Activated T-cell treated with anti-CD3 and anti-CD28 coated beads, Interleukin-2, amount 50 U/mL, for 4 hours (primary cell): ENCODE measurements around the gene PROSER2. TPM values are rescaled to one million over a fixed set of nuclear protein-coding genes. Genes with fewer than 3 reads are reported as not detected.
A peak's percentile ranks its signal among the peaks of the same experiment; 100 is the strongest.

ENCODE experiments used
- ATAC-seq, 2 donors: fragments of 200-7000 bp; cut with Tn5 transposase; one replicate each; pipeline ENCODE4 v1.10.0; 2021
- DNase-seq: peaks from one replicate; pipeline ENCODE4 v3.0.0-alpha.2; 2020
- H3K27me3 Mint-ChIP-seq: one replicate; pipeline ENCODE4 v1.8.0; 2021; ENCODE audit warnings: low read depth, mixed read lengths
- H3K36me3 Mint-ChIP-seq: one replicate; pipeline ENCODE4 v1.8.0; 2022; ENCODE audit warnings: mixed read lengths; ENCODE audit not compliant: insufficient read depth
- H3K4me1 Mint-ChIP-seq: one replicate; pipeline ENCODE4 v1.8.0; 2021; ENCODE audit warnings: low read depth, mixed read lengths
- H3K4me3 Mint-ChIP-seq: one replicate; pipeline ENCODE4 v1.8.0; 2021; ENCODE audit warnings: mild to moderate bottlenecking, moderate library complexity, mixed read lengths
- H3K9me3 Mint-ChIP-seq: one replicate; pipeline ENCODE4 v1.8.0; 2021; ENCODE audit warnings: mixed read lengths
- total RNA-seq, 3 donors: library from RNA; stranded (reverse); gene quantifications; one replicate each; pipeline ENCODE4 v1.2.1, GENCODE V29; 2021

PROSER2 gene
- total RNA-seq, 3 donors from 2014 or later = 0.76 to 3.5 (median 1.9) TPM

DNA sequence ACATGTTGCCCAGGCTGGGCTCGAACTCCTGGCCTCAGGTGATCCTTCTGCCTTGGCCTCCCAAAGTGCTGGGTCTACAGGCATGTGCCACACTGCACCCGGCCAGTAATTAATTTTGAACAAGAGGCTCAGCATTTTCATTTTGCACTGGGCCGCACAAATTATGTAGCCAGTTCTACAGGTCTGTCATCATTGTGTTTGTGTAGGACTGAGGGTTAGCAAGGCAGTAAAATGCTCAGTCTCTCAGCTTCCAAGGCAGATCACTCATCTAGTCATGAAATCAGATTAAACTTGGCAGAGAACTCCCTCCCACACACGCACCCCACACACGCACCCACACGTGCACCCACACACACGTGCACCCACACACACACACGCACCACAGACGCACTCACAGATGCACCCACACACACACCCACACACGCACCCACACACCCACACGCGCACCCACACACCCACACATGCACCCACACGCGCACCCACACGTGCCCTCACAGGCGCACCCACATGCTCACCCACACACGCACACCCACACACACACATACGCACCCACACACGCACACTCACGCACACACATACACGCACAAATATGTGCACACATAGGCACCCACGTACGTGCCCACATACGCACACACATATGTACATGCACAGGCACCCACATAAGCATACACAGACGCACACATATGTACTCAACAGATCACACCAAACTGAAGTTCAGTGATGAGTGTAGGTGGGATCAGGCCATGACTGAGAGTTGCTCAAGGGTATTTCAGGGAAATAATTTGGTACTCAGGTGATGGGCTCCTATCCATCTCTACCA lies 27.8 kb upstream of the PROSER2 start:
- Mint-ChIP-seq H3K27me3 (no peaks in the 10 kb centered on the region), H3K4me3 (no peak overlapping the region), H3K9me3 (peaks cover 3% of the 10 kb centered on the region), H3K36me3 (no peaks in the 10 kb centered on the region), H3K4me1 (no peaks in the 10 kb centered on the region)
- no peak for ATAC-seq
- DNase-seq = peak; percentile 7

DNA sequence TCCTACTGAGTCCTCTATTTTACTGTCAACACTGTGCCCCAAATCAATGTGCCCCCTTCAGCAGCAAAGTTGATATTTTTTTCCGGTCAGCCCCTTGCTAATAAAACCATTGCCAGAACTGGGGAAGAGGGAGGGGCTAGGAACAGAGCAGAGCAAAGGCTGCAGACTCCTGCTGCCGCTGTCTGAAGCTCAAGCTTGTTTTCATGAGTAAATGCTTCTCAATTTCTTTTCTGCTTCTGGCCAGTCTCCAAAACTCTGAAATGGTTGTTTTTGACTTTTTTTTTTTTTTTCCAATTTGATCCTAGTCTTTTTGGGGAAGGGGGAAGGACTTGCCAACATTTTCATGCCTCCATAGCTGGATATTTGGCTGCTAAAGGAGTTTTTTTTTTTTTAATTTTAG lies 26.7 kb upstream of the PROSER2 start:
- H3K4me3 Mint-ChIP-seq = no peak overlapping the region
- no peaks in the 10 kb centered on the region for H3K4me1 Mint-ChIP-seq
- DNase-seq = no peak
- H3K9me3 Mint-ChIP-seq = peaks cover 3% of the 10 kb centered on the region
- no peaks in the 10 kb centered on the region for H3K36me3 Mint-ChIP-seq
- no peak for ATAC-seq
- H3K27me3 Mint-ChIP-seq = no peaks in the 10 kb centered on the region

DNA sequence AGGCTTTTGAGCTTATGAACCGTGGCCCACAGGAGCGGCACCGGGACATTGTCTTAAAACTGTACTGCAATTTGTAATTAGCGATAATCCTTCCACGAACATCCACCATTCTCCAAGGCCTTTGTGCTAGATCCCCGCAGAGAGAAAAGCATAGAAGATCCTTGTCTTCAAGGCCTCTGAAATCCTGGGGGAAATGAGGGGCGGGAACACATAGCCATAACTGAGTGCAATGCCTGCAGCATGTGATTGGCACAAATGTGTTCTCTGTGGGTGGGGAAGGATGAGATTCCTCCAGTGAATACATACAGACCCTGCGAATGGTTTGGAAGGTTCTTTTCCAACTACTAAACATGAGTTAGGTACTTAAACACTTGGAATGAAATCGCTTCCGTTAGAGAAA lies 25.9 kb upstream of the PROSER2 start:
- Mint-ChIP-seq H3K4me3 (no peak overlapping the region), H3K4me1 (no peaks in the 10 kb centered on the region)
- no peak for ATAC-seq

GRCh38 chr10:11797847-11798633 lies 25.1 kb upstream of the PROSER2 start:
- ATAC-seq = no peak
- no peaks in the 10 kb centered on the region for H3K4me1 Mint-ChIP-seq
- no peaks in the 10 kb centered on the region for H3K36me3 Mint-ChIP-seq
- H3K9me3 Mint-ChIP-seq = peaks cover 3% of the 10 kb centered on the region
- H3K27me3 Mint-ChIP-seq = peaks cover 3% of the 10 kb centered on the region
- H3K4me3 Mint-ChIP-seq = no peak overlapping the region
- no peak for DNase-seq

More for the DNA sequence above, 25.9 kb upstream of the PROSER2 start:
- no peaks in the 10 kb centered on the region for H3K27me3 Mint-ChIP-seq
- peaks cover 3% of the 10 kb centered on the region for H3K9me3 Mint-ChIP-seq
- H3K36me3 Mint-ChIP-seq = no peaks in the 10 kb centered on the region
- no peak for DNase-seq

- Mint-ChIP-seq H3K9me3 (peaks cover 3% of the 10 kb centered on the region), H3K4me1 (no peaks in the 10 kb centered on the region), H3K27me3 (peaks cover 3% of the 10 kb centered on the region), H3K4me3 (no peak overlapping the region), H3K36me3 (no peaks in the 10 kb centered on the region)
- ATAC-seq (no peak), DNase-seq (no peak)
Measured at GRCh38 chr10:11798845-11799735, 24.1 kb upstream of the PROSER2 start.

DNA sequence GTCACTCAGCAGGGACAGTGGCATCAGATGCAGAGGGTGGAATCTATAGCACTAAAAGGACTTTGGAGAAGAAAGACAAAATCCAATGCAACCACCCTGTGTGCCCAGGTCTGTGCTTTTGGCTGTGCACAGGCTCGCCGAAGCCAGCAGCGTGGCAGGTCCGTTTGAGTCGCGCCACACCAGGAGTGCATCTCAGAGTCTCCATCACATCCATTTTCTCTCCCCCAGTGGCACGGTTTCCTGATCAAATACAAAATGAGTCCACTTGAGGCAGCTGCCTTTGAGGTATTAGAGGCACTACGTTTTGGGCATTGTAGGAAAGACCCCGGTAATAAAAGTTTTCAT lies 23.4 kb upstream of the PROSER2 start:
- DNase-seq (no peak), ATAC-seq (no peak)
- Mint-ChIP-seq H3K4me1 (no peaks in the 10 kb centered on the region), H3K4me3 (no peak overlapping the region), H3K9me3 (peaks cover 3% of the 10 kb centered on the region), H3K36me3 (no peaks in the 10 kb centered on the region), H3K27me3 (peaks cover 3% of the 10 kb centered on the region)

DNA sequence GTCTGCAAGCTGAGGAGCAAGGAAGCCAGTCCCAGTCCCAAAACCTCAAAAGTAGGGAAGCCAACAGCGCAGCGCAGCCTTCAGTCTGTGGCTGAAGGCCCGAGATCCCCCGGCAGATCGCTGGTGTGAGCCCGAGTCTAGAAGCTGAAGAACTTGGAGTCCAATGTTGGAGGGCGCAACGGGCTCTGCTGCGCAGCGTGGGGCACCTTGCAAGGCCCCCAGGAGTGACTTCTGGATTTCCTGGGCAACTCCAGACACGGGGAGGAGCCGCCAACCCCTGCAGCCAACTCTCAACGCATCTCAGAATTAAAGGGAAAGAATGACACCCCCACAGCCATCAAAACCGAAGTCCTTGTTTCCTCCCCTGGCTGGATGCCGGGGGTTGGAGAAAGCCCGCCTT lies 18.8 kb upstream of the PROSER2 start:
- Mint-ChIP-seq H3K4me3 (no peak overlapping the region), H3K9me3 (no peaks in the 10 kb centered on the region), H3K36me3 (no peaks in the 10 kb centered on the region), H3K27me3 (peaks cover 7% of the 10 kb centered on the region), H3K4me1 (no peaks in the 10 kb centered on the region)
- no peak for ATAC-seq
- no peak for DNase-seq

GRCh38 chr10:11805792-11806191 lies 17.4 kb upstream of the PROSER2 start:
- Mint-ChIP-seq H3K4me1 (no peaks in the 10 kb centered on the region), H3K9me3 (no peaks in the 10 kb centered on the region), H3K36me3 (no peaks in the 10 kb centered on the region), H3K4me3 (no peak overlapping the region), H3K27me3 (peaks cover 11% of the 10 kb centered on the region)
- ATAC-seq (no peak), DNase-seq (no peak)

DNA sequence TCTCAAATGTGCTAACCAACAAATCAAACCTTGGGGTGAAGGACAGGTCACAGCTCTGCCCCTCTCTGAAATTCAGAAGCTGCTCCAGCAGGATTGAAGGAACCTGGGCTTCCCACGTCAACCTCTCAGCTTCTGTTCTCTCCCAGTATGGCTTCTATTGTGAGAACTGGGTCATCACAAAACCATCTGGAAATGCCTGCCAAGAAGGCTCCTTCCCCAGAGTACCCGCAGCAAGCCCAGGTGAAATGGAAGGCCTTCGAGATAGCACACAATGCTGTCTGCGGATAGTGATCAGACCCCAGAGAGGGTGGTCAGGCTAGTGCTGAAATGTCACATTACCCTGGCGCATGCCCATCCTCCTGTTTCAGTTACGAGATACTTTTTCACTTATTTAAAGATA lies 16.4 kb upstream of the PROSER2 start:
- no peaks in the 10 kb centered on the region for H3K36me3 Mint-ChIP-seq
- H3K9me3 Mint-ChIP-seq = no peaks in the 10 kb centered on the region
- no peak for ATAC-seq
- H3K27me3 Mint-ChIP-seq = peaks cover 11% of the 10 kb centered on the region
- no peaks in the 10 kb centered on the region for H3K4me1 Mint-ChIP-seq
- H3K4me3 Mint-ChIP-seq = no peak overlapping the region
- no peak for DNase-seq

DNA sequence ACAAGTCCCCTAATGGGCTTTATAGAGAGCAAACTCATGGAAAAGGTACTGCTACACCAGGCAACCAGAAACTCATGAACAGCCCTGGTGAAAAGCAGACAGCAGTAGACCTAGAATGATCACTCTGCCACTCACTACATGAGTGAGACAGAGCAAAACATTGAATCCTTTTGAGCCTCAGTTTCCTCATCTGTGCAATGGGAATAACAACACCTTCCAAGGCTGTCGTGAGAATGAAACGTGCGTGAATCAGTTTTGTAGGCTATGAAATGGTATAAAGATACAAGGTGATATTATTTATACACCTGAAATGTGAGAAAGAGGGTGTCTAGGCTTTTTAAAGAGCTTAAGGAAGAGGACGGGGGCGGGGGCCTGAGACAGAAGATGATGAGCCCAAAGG lies 14.3 kb upstream of the PROSER2 start:
- peaks cover 9% of the 10 kb centered on the region for H3K27me3 Mint-ChIP-seq
- no peak overlapping the region for H3K4me3 Mint-ChIP-seq
- no peaks in the 10 kb centered on the region for H3K4me1 Mint-ChIP-seq
- no peaks in the 10 kb centered on the region for H3K36me3 Mint-ChIP-seq
- ATAC-seq (no peak), DNase-seq (no peak)
- no peaks in the 10 kb centered on the region for H3K9me3 Mint-ChIP-seq

- no peak for DNase-seq
- ATAC-seq = no peak
- H3K4me3 Mint-ChIP-seq = no peak overlapping the region
- H3K27me3 Mint-ChIP-seq = peaks cover 9% of the 10 kb centered on the region
- H3K4me1 Mint-ChIP-seq = no peaks in the 10 kb centered on the region
- no peaks in the 10 kb centered on the region for H3K9me3 Mint-ChIP-seq
- no peaks in the 10 kb centered on the region for H3K36me3 Mint-ChIP-seq
Measured at GRCh38 chr10:11810313-11810766, 12.8 kb upstream of the PROSER2 start.

DNA sequence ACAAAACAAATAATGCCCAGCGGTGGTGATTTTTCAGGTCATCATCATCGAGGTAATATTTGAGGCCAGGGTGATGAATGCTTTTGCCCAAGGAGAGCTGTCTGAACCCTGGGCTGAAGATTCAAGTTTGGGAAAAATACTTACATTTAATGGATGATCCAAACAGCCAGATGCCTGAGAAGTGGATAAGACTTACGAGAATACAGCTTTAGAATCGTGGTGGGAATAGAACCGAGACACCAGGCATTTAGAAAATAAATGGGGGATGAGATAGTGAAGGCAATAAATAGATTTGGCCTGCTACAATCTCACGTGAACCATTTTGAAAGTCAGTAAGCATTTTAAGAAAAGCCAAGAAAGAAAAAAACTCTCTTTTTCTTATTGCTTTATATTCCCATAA lies 12.2 kb upstream of the PROSER2 start:
- H3K36me3 Mint-ChIP-seq = no peaks in the 10 kb centered on the region
- H3K4me1 Mint-ChIP-seq = no peaks in the 10 kb centered on the region
- DNase-seq (no peak), ATAC-seq (no peak)
- H3K9me3 Mint-ChIP-seq = no peaks in the 10 kb centered on the region
- peaks cover 9% of the 10 kb centered on the region for H3K27me3 Mint-ChIP-seq
- H3K4me3 Mint-ChIP-seq = no peak overlapping the region

DNA sequence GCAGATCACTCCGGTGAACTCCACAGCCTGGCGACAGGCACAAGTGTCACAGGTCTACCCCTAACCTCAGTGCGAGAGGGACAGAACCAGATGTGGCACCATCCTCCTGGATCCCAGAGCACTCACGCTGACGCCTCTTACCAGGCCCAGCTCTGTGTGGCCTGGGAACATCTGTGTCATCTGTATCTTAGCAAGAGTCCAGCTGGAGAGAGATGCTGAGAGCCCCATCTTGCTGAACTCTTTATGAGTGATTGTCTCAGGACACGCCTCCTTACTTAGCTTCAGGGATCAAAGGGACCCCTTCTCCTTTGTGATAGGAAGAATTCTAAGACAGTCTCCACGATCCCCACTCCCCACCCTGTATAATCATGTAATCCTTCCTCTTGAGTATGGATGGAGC lies 10.0 kb upstream of the PROSER2 start:
- Mint-ChIP-seq H3K4me1 (no peaks in the 10 kb centered on the region), H3K36me3 (no peaks in the 10 kb centered on the region), H3K27me3 (peaks cover 9% of the 10 kb centered on the region), H3K4me3 (no peak overlapping the region), H3K9me3 (no peaks in the 10 kb centered on the region)
- no peak for DNase-seq
- ATAC-seq = no peak

DNA sequence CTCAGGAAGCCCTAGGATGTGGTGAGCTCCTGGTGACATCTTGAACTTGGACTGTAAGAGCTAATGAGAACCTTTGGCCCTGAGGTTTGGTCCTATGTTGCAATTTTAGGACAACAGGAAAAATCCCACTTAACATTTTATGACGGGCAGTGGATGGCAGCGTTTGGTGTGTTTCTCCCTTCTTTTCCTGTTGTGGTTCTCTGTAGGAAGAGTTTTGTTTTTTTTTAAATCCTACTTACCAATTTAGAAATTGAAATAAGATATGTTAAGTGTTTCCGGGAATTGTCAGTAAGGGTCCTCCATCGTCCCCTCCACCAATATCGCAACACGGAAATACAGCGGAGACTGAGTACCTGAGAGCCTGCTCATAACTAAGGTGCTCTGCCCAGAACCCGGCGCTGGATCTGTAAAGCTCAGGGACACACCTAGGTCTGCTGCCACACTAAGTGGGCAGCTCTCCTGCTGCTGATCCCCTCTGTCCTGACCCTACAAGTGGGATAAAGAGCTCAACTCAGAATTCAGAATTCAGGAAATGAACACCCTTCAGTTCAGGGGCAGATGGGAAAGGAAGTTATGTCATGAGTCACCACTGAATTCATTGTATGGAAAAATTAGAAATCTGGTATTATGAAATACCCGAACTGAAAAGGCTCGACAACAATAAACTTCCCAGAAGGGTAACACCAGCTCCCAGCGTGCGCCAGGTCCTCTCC lies 9.1 kb upstream of the PROSER2 start:
- H3K4me3 Mint-ChIP-seq = no peak overlapping the region
- H3K36me3 Mint-ChIP-seq = no peaks in the 10 kb centered on the region
- H3K9me3 Mint-ChIP-seq = no peaks in the 10 kb centered on the region
- ATAC-seq (no peak), DNase-seq (no peak)
- H3K4me1 Mint-ChIP-seq = no peaks in the 10 kb centered on the region
- peaks cover 7% of the 10 kb centered on the region for H3K27me3 Mint-ChIP-seq
